ENCODE measurements around the gene EFHD2. TPM values are rescaled to one million over a fixed set of nuclear protein-coding genes. Genes with fewer than 3 reads are reported as not detected.
"Not testable (repeated sequence)": the region's sequence is repeated elsewhere in the genome, so short reads cannot be mapped to it uniquely, and the experiment has no call there.

The EFHD2 gene
- total RNA-seq, 1 donor from 2014 or later = 6.5 TPM

DNA sequence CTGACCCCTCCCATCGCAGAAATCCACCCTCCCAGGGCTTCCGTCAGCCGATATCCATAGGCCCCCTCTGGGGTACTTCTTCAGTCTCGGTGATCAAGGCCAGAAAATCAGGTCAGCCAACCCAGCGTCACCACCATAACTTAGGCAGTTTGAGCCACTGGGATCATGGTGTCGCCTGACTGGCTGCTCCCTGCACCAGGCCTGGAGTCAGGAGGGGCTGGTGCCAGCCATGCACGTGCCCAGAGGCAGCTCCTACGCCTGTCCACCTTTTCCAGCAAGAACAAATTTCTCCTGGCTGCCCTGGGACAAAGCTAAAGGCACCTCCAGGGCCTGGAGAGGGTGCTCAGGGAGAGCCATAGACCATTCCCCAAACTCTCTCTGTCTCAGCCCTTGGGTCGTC lies 23.8 kb downstream of the EFHD2 start:
- Mint-ChIP-seq H3K27ac (no peak overlapping the region), H3K36me3 (no peaks in the 10 kb centered on the region), H3K9me3 (no peaks in the 10 kb centered on the region), H3K27me3 (ENCODE audit: insufficient read depth, low read depth) (peaks cover 10% of the 10 kb centered on the region), H3K4me1 (peaks cover 12% of the 10 kb centered on the region), H3K4me3 (no peak overlapping the region)
- Histone ChIP-seq H3K4me3 (no peak overlapping the region), H3F3A (ENCODE audit: low read depth) (no peaks in the 10 kb centered on the region), H4K20me1 (ENCODE audit: low read depth) (no peaks in the 10 kb centered on the region), H3K27ac (no peak overlapping the region), H3K79me2 (ENCODE audit: low read depth) (no peaks in the 10 kb centered on the region), H3K36me3 (no peaks in the 10 kb centered on the region), H3K9ac (no peak overlapping the region), H3K9me3 (ENCODE audit: low read depth) (no peaks in the 10 kb centered on the region), H3K27me3 (no peaks in the 10 kb centered on the region), H2AFZ (replicated peaks) (no peak overlapping the region), H3K4me1 (no peaks in the 10 kb centered on the region), H3K4me2 (no peak overlapping the region)
- TF ChIP-seq EZH2phosphoT487 (IDR thresholded peaks at IDR 0.05) (no peak), EZH2 (IDR thresholded peaks at IDR 0.05) (no peak), CTCF (IDR thresholded peaks at IDR 0.05) (no peak)
- no peak for DNase-seq (ENCODE audit: low spot score)

DNA sequence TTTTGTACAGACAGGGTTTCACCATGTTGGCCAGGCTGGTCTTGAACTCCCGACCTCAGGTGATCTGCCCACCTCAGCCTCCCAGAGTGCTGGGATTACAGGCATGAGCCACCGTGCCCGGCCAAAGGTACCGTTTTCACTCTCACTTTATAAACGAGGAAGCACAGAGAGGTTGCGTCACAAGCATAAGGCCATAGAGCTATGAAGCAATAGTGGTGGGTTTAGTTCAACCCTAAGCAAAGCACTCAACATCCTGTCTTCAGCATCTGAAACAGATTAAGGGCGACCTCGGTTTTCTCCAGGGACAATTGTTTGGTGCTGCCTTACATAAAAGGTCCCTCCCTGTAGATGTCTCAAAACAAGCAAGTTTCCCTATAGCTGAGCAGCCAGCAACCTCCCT lies 25.1 kb downstream of the EFHD2 start:
- not testable (repeated sequence) for H3K27ac ChIP-seq; H3K9me3 ChIP-seq (ENCODE audit: low read depth); H3K4me2 ChIP-seq; H3K27ac Mint-ChIP-seq; H3K4me1 ChIP-seq; H3K27me3 Mint-ChIP-seq (ENCODE audit: insufficient read depth, low read depth); H3K9ac ChIP-seq; H3K36me3 Mint-ChIP-seq; DNase-seq (ENCODE audit: low spot score); H4K20me1 ChIP-seq (ENCODE audit: low read depth); H3K79me2 ChIP-seq (ENCODE audit: low read depth); H3K36me3 ChIP-seq; H3K4me3 Mint-ChIP-seq; H3K27me3 ChIP-seq; H3K4me3 ChIP-seq; H3F3A ChIP-seq (ENCODE audit: low read depth); H3K9me3 Mint-ChIP-seq; H2AFZ ChIP-seq (replicated peaks)
- peaks cover 12% of the 10 kb centered on the region for H3K4me1 Mint-ChIP-seq

DNA sequence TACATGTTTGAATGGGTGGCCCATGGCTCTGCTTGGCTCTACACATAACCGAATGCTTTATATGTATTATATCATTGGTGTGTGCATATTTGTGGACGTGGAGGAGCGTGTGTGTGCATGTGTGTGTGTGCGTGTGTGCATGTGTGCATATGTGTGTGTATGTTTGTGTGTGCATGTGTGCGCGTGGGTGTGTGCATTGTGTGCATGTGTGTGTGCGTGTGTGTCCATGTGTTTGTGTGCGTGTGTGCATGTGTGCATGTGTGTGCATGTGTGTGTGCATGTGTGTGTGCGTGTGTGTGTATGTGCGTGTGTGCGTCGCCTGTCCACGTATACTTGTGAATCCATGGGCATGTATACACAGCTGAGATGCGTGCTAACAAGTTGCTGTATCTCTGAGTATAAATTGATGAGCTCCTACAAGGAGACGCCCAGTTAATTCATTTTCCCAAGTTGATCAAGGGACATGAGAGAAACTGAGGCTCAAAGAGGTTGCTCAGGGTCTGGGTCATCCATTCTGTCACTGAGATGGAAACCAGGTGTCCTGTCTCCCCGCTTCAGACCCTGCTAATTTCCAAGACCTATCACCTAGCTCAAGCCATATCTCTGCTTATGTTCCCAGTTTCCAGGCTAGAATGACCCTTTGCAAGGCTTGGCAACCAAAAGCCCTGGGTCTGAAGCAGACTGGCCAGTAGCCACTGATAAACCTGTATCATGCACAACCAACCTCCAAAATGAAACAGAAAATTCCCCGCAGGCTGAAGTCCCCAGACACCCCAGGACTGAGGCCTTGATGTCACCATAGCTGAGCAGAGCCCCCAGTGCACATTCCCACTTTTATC lies 25.8 kb downstream of the EFHD2 start:
- H3K27ac Mint-ChIP-seq = peak overlapping the region; percentile 9
- no peak overlapping the region for H3K9ac ChIP-seq
- H3K4me3 Mint-ChIP-seq = no peak overlapping the region
- H3K27me3 ChIP-seq = no peaks in the 10 kb centered on the region
- H2AFZ ChIP-seq (replicated peaks) = no peak overlapping the region
- no peak overlapping the region for H3K4me2 ChIP-seq
- H3K27ac ChIP-seq = no peak overlapping the region
- H4K20me1 ChIP-seq (ENCODE audit: low read depth) = no peaks in the 10 kb centered on the region
- TF ChIP-seq EZH2phosphoT487 (IDR thresholded peaks at IDR 0.05) = no peak
- TF ChIP-seq CTCF (IDR thresholded peaks at IDR 0.05) = no peak
- no peak for TF ChIP-seq EZH2 (IDR thresholded peaks at IDR 0.05)
- no peak overlapping the region for H3K4me3 ChIP-seq
- no peak for DNase-seq (ENCODE audit: low spot score)
- peaks cover 5% of the 10 kb centered on the region for H3K27me3 Mint-ChIP-seq (ENCODE audit: insufficient read depth, low read depth)
- H3K9me3 Mint-ChIP-seq = no peaks in the 10 kb centered on the region
- no peaks in the 10 kb centered on the region for H3K79me2 ChIP-seq (ENCODE audit: low read depth)
- H3F3A ChIP-seq (ENCODE audit: low read depth) = no peaks in the 10 kb centered on the region
- no peaks in the 10 kb centered on the region for H3K36me3 Mint-ChIP-seq
- H3K36me3 ChIP-seq = no peaks in the 10 kb centered on the region
- H3K4me1 ChIP-seq = no peaks in the 10 kb centered on the region
- no peaks in the 10 kb centered on the region for H3K9me3 ChIP-seq (ENCODE audit: low read depth)
- H3K4me1 Mint-ChIP-seq = peaks cover 12% of the 10 kb centered on the region

DNA sequence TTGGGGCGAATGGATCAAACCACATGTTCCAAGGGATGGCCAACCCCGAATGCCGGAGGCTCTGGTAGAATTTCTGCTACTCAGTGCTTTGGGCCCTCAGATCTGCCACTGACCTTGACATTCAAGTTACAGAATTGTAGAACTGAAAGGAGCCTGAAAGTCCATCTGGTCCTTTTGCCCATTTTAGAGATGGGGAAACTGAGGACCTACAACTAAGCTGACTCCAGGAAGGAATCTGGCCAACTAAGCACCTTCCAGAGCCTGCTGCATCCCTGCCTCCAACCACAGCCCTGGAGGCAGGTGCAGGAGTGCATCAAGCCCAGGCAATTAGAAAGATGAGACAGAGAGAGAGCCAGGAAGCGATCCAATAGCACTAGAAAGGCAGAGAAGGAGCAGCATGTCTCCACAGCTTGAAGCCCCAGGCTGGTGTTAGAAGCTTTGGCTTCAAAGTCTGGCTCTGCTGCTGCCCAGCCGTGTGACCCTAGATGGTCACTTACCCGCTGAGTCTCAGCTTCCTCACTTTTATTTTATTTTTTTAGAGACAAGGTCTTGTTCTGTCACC lies 27.3 kb downstream of the EFHD2 start:
- H3K79me2 ChIP-seq (ENCODE audit: low read depth) = no peaks in the 10 kb centered on the region
- no peaks in the 10 kb centered on the region for H3K27me3 ChIP-seq
- no peak overlapping the region for H3K4me3 Mint-ChIP-seq
- H3K9me3 ChIP-seq (ENCODE audit: low read depth) = no peaks in the 10 kb centered on the region
- H3K9me3 Mint-ChIP-seq = no peaks in the 10 kb centered on the region
- H3K36me3 Mint-ChIP-seq = no peaks in the 10 kb centered on the region
- DNase-seq (ENCODE audit: low spot score) = no peak
- no peak overlapping the region for H3K9ac ChIP-seq
- H2AFZ ChIP-seq (replicated peaks) = no peak overlapping the region
- no peaks in the 10 kb centered on the region for H4K20me1 ChIP-seq (ENCODE audit: low read depth)
- H3K4me1 Mint-ChIP-seq = peaks cover 12% of the 10 kb centered on the region
- no peak for TF ChIP-seq CTCF (IDR thresholded peaks at IDR 0.05)
- no peak for TF ChIP-seq EZH2phosphoT487 (IDR thresholded peaks at IDR 0.05)
- TF ChIP-seq EZH2 (IDR thresholded peaks at IDR 0.05) = no peak
- no peaks in the 10 kb centered on the region for H3F3A ChIP-seq (ENCODE audit: low read depth)
- H3K4me2 ChIP-seq = no peak overlapping the region
- peaks cover 7% of the 10 kb centered on the region for H3K27me3 Mint-ChIP-seq (ENCODE audit: insufficient read depth, low read depth)
- H3K36me3 ChIP-seq = no peaks in the 10 kb centered on the region
- no peak overlapping the region for H3K27ac ChIP-seq
- H3K4me3 ChIP-seq = no peak overlapping the region
- H3K4me1 ChIP-seq = no peaks in the 10 kb centered on the region
- peak overlapping the region; percentile 28 for H3K27ac Mint-ChIP-seq
